Neuronal stem cell (in vitro differentiated cells): ENCODE results near the gene CDC34.

Source experiments
- DNase-seq: peaks from one replicate; pipeline ENCODE4 v3.0.0-alpha.2; 2013; ENCODE audit warnings: low spot score
- H2AFZ ChIP-seq: one replicate; pipeline ENCODE4 v1.6.1; 2013; ENCODE audit warnings: mild to moderate bottlenecking, low read length, inconsistent platforms
- H2AK5ac ChIP-seq: 2 replicates; pipeline ENCODE4 v1.6.1; 2013; ENCODE audit warnings: low read depth, mild to moderate bottlenecking, inconsistent platforms, low read length, moderate library complexity, mixed read lengths
- H2BK120ac ChIP-seq: 2 replicates; pipeline ENCODE4 v1.6.1; 2013; ENCODE audit warnings: low read depth, mild to moderate bottlenecking, inconsistent platforms, low read length, moderate library complexity, mixed read lengths
- H2BK12ac ChIP-seq: one replicate; pipeline ENCODE4 v1.6.1; 2013; ENCODE audit warnings: low read length, inconsistent platforms
- H2BK15ac ChIP-seq: 2 replicates; pipeline ENCODE4 v1.6.1; 2013; ENCODE audit warnings: mild to moderate bottlenecking, low read length, inconsistent platforms, mixed read lengths
- H2BK5ac ChIP-seq: one replicate; pipeline ENCODE4 v1.6.1; 2013; ENCODE audit warnings: inconsistent platforms, mild to moderate bottlenecking, low read length, moderate library complexity
- H3K14ac ChIP-seq: one replicate; pipeline ENCODE4 v1.6.1; 2013; ENCODE audit warnings: low read length, inconsistent platforms
- H3K18ac ChIP-seq: 2 replicates; pipeline ENCODE4 v1.6.1; 2013; ENCODE audit warnings: low read length, inconsistent platforms
- H3K23ac ChIP-seq: 2 replicates; pipeline ENCODE4 v1.6.1; 2013; ENCODE audit warnings: low read depth, mild to moderate bottlenecking, mixed read lengths, low read length, inconsistent platforms; ENCODE audit not compliant: poor library complexity
- H3K27ac ChIP-seq: replicated peaks from 3 replicates; pipeline ENCODE4 v1.5.1; 2013; ENCODE audit warnings: low read length, inconsistent platforms
- H3K27me3 ChIP-seq, 3 experiments: 2 replicates each; pipeline ENCODE4 v1.6.1; 2013; ENCODE audit warnings: low read length in 3 of 3, mild to moderate bottlenecking in 2 of 3, inconsistent platforms in 1 of 3, low read depth in 1 of 3, mixed read lengths in 1 of 3, moderate library complexity in 1 of 3; ENCODE audit not compliant: control insufficient read depth in 3 of 3, insufficient read depth in 3 of 3
- H3K36me3 ChIP-seq, 2 donors: replicated peaks in 1 of 2; 2 replicates each; pipeline ENCODE4 v1.6.1; 2013; ENCODE audit warnings: low read length in 2 of 2; ENCODE audit not compliant: control insufficient read depth in 2 of 2, insufficient read depth in 2 of 2
- H3K4ac ChIP-seq: 2 replicates; pipeline ENCODE4 v1.6.1; 2013; ENCODE audit warnings: inconsistent platforms, mild to moderate bottlenecking, low read length, moderate library complexity
- H3K4me1 ChIP-seq, 2 donors: 1 replicate in 1 of 2; 2 replicates in 1 of 2; pipeline ENCODE4 v1.6.1; 2013; ENCODE audit warnings: low read length in 2 of 2, low read depth in 1 of 2; ENCODE audit not compliant: control insufficient read depth in 2 of 2, insufficient read depth in 1 of 2
- H3K4me2 ChIP-seq: one replicate; pipeline ENCODE4 v1.6.1; 2013; ENCODE audit warnings: mild to moderate bottlenecking, low read length, inconsistent platforms; ENCODE audit not compliant: insufficient read depth, poor library complexity, severe bottlenecking
- H3K4me3 ChIP-seq, 2 donors: 2 replicates each; pipeline ENCODE4 v1.5.1; 2013; ENCODE audit warnings: low read length in 2 of 2, mild to moderate bottlenecking in 2 of 2, inconsistent platforms in 1 of 2, moderate library complexity in 1 of 2
- H3K79me1 ChIP-seq: one replicate; pipeline ENCODE4 v1.6.1; 2013; ENCODE audit warnings: low read depth, mild to moderate bottlenecking, inconsistent platforms, low read length, moderate library complexity
- H3K9ac ChIP-seq: one replicate; pipeline ENCODE4 v1.6.1; 2013; ENCODE audit warnings: mild to moderate bottlenecking, low read depth, low read length, inconsistent platforms; ENCODE audit not compliant: poor library complexity
- H3K9me3 ChIP-seq, 2 donors: replicated peaks in 1 of 2; 2 replicates each; pipeline versions ENCODE3 to v1.6.1; 2013; ENCODE audit warnings: low read length in 2 of 2, mild to moderate bottlenecking in 2 of 2, inconsistent platforms in 1 of 2, low read depth in 1 of 2, mixed read lengths in 1 of 2, moderate library complexity in 1 of 2; ENCODE audit not compliant: control insufficient read depth in 2 of 2, insufficient read depth in 1 of 2
- H4K8ac ChIP-seq: one replicate; pipeline ENCODE4 v1.6.1; 2013; ENCODE audit warnings: low read depth, mild to moderate bottlenecking, inconsistent platforms, low read length, moderate library complexity
- H4K91ac ChIP-seq: one replicate; pipeline ENCODE4 v1.6.1; 2013; ENCODE audit warnings: low read length, low read depth, mild to moderate bottlenecking, inconsistent platforms; ENCODE audit not compliant: poor library complexity
- WGBS, 2 donors: extraction: QIAGEN DNeasy Blood & Tissue Kit; methylation state at CpG; one replicate each; pipeline ENCODE4 v1.1.7; 2013; ENCODE audit warnings: missing lambda C conversion rate in 2 of 2, mixed read lengths in 1 of 2; ENCODE audit not compliant: insufficient read length in 2 of 2, insufficient replicate concordance in 1 of 2; ENCODE audit errors: extremely low coverage in 2 of 2; 5-methylcytosine and 5-hydroxymethylcytosine counted together

Gene CDC34

GRCh38 chr19:547836-548720 is 16.5 kb downstream of the CDC34 start:
- Histone ChIP-seq H3K4ac (no peak overlapping the region), H2BK5ac (no peak overlapping the region), H3K18ac (peak overlapping the region; percentile 91), H2BK120ac (no peak overlapping the region), H2AK5ac (peak overlapping the region; percentile 94), H3K4me3 (no peak overlapping the region), H3K27ac (no peak overlapping the region), H3K36me3 (peaks cover 0 to 3% of the 10 kb centered on the region in 2 donors), H3K4me2 (no peak overlapping the region), H2BK12ac (peak overlapping the region; percentile 97), H3K27me3 (no peaks in the 10 kb centered on the region), H2AFZ (no peak overlapping the region), H4K8ac (no peak overlapping the region), H3K14ac (peak overlapping the region; percentile 89), H4K91ac (no peak overlapping the region), H3K9me3 (no peaks in the 10 kb centered on the region), H3K79me1 (peaks cover 2% of the 10 kb centered on the region), H3K23ac (peak overlapping the region; percentile 43), H3K4me1 (peaks cover 0 to 2% of the 10 kb centered on the region in 2 donors), H2BK15ac (no peak overlapping the region), H3K9ac (no peak overlapping the region)
- DNase-seq = no peak
- WGBS, 2 donors = no CpG with 5 or more reads among the region's 26 CpGs

GRCh38 chr19:548886-549830 is 17.6 kb downstream of the CDC34 start:
- Histone ChIP-seq H3K4ac (no peak overlapping the region), H3K14ac (no peak overlapping the region), H3K4me2 (no peak overlapping the region), H3K9ac (no peak overlapping the region), H3K18ac (peak overlapping the region; percentile 13), H2BK120ac (no peak overlapping the region), H2BK12ac (peak overlapping the region; percentile 41), H2BK15ac (no peak overlapping the region), H3K4me3 (no peak overlapping the region), H3K79me1 (peaks cover 2% of the 10 kb centered on the region), H3K27me3 (no peaks in the 10 kb centered on the region), H4K8ac (no peak overlapping the region), H2AFZ (no peak overlapping the region), H4K91ac (no peak overlapping the region), H2BK5ac (no peak overlapping the region), H3K36me3 (no peaks in the 10 kb centered on the region), H3K4me1 (peaks cover 0 to 2% of the 10 kb centered on the region in 2 donors), H2AK5ac (peak overlapping the region; percentile 94), H3K23ac (no peak overlapping the region), H3K9me3 (no peaks in the 10 kb centered on the region), H3K27ac (no peak overlapping the region)
- DNase-seq = no peak
- WGBS, 2 donors = no CpG with 5 or more reads among the region's 52 CpGs

GRCh38 chr19:554817-555216 is 23.3 kb downstream of the CDC34 start:
- Histone ChIP-seq H2BK15ac (peak overlapping the region; percentile 67), H3K36me3 (no peaks in the 10 kb centered on the region), H4K8ac (no peak overlapping the region), H2AK5ac (peak overlapping the region; percentile 83), H3K27ac (no peak overlapping the region), H2BK5ac (no peak overlapping the region), H3K27me3 (no peaks in the 10 kb centered on the region), H3K14ac (peak overlapping the region; percentile 94), H3K9ac (no peak overlapping the region), H3K4me1 (peaks cover 2 to 5% of the 10 kb centered on the region in 2 donors), H3K4ac (no peak overlapping the region), H4K91ac (no peak overlapping the region), H3K23ac (peak overlapping the region; percentile 52), H2BK120ac (no peak overlapping the region), H2BK12ac (peak overlapping the region; percentile 7), H3K18ac (no peak overlapping the region), H3K79me1 (no peaks in the 10 kb centered on the region), H2AFZ (no peak overlapping the region), H3K9me3 (no peaks in the 10 kb centered on the region), H3K4me3 (no peak overlapping the region), H3K4me2 (no peak overlapping the region)
- DNase-seq = no peak
- WGBS, 2 donors = no CpG with 5 or more reads among the region's 20 CpGs

GRCh38 chr19:555474-555808 is 23.9 kb downstream of the CDC34 start:
- Histone ChIP-seq H4K91ac (no peak overlapping the region), H3K18ac (no peak overlapping the region), H3K9me3 (no peaks in the 10 kb centered on the region), H2BK5ac (no peak overlapping the region), H3K79me1 (no peaks in the 10 kb centered on the region), H2BK12ac (no peak overlapping the region), H3K4ac (no peak overlapping the region), H2BK120ac (no peak overlapping the region), H3K23ac (no peak overlapping the region), H2AFZ (no peak overlapping the region), H3K36me3 (no peaks in the 10 kb centered on the region), H3K4me1 (peaks cover 2 to 5% of the 10 kb centered on the region in 2 donors), H3K27ac (no peak overlapping the region), H3K14ac (no peak overlapping the region), H3K27me3 (no peaks in the 10 kb centered on the region), H3K4me2 (no peak overlapping the region), H3K9ac (no peak overlapping the region), H3K4me3 (no peak overlapping the region), H4K8ac (no peak overlapping the region), H2AK5ac (no peak overlapping the region), H2BK15ac (no peak overlapping the region)
- WGBS, 2 donors = no CpG with 5 or more reads among the region's 14 CpGs
- DNase-seq = no peak
